ENCODE results near the gene ACVR1. TPM values are rescaled to one million over a fixed set of nuclear protein-coding genes. Genes with fewer than 3 reads are reported as not detected.
A peak's percentile ranks its signal among the peaks of the same experiment; 100 is the strongest.
"Not testable (repeated sequence)": the region's sequence is repeated elsewhere in the genome, so short reads cannot be mapped to it uniquely, and the experiment has no call there.

ACVR1 gene
- total RNA-seq, 1 experiment from 2014 or later: 20.2 TPM

DNA sequence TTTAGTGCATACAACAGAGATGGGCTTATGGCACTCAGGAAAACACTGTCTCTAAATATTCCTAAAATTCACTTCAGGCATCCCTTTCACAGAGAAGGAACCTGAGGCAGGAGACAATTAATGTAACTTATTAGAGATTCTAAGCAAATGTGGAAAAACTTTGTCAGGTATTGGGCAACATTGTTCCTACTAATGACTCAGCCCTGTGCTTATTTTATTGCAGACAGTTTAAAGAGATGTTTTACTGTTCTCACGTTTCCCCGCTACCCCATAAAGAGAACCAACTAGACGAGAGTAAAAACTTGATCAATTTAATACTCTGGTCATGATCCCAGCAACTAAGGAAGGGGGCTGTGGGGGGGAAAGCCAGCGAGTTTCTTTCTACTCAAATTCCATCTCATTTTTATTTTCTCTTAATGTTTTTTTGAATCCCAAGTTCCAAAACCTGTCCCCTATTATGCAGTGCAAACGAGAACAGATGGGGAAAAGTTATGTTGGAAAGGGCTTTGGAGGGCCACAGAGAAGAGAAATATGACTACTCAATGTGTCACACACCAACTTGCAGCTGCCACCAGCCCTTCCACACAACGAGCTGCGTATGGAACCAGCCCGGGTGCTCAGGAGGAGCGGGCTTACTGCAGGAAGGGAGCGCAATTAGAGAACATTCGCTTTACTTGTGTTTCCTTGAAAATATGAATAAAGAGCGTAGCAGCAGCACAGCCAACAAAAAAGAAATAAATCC lies 18.7 kb upstream of the ACVR1 start:
- DNase-seq (ENCODE audit: low spot score): peak; percentile 34

DNA sequence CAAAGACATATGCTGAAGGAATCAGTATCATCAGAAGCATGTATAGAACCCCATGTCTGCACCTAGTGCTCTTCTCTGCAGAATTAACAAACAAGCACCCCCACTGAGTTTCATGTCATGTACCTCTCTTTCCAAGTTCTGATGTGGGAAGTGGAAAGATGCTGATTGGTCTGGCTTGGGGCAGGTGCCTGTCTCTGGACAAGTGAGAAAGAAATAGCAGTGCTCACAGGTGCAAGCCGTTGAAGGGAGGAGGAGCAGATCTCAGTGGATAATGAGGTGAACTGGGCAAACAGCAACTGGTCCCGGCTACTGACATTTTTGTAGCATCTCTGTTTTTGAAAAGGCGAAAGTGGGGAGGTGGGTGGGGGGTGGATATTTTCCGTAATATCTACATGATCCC lies 17.5 kb upstream of the ACVR1 start:
- DNase-seq (ENCODE audit: low spot score): no peak

DNA sequence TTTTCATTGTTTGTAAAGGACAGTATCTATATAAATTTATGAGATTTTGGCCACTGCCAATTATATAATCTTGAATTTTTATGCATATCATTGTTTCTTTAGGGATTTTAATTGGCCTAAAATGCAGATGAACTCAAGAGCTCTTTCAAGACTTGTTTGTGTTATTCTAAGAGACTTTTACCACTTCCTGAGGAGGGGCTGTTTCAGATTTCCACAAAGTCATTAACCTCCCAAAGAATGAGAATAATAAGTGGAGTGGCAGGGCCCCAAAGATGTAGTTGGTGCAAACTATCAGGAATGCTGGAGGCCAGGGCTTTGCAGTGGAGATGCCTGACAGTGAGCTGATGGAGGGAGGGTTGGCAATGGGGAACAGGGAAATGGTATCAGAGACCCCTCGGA lies 15.5 kb upstream of the ACVR1 start:
- no peak for DNase-seq (ENCODE audit: low spot score)

DNA sequence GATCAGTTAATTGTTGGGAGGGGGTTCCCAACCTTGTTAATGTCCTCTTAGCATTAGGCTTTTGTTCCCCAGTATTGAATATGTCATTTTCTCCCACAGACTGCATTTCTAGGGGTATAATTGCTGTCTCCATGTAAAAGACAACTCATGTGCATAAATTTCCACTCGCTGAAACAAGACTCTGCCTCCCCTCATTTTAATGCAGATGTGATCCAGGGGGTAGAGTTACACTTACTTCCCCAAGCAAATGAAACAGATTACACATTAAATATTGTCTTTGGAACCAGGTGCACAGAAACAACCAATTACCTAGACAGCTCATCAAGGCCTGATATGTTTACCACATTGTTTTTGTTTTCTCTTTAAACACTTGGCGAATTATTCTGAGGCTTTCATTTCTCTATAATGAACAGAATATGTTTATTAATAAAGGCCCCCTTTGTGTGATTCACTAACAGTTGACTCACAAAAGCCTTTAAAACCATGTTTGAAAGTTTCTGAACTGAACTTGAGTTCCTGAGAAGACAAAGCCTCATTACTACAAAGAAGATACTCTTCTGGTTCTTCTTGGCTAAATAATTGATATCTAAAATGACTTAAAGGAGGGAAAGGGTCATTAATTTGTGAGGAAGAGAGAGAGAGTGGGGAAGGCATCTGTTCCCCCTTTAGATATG lies 15.0 kb upstream of the ACVR1 start:
- DNase-seq (ENCODE audit: low spot score): no peak

DNA sequence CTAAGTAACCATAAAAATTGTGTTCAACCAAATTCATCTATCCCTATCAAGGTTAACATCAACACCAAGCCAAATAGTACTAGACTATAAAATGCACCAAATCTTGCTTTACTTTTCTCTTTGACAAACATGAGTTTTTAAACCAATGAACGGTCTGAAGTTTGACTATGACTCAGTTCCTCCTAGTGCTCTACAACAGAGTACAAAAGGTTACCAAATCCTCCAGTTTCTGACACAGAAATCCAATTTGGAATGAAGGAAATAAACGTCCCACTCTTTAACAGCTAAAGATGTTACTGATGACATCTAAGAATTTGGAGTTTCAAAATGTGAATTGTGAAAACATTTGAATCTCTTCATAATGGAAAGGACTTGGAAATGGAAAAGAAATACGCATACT lies 11.8 kb upstream of the ACVR1 start:
- no peak for DNase-seq (ENCODE audit: low spot score)

DNA sequence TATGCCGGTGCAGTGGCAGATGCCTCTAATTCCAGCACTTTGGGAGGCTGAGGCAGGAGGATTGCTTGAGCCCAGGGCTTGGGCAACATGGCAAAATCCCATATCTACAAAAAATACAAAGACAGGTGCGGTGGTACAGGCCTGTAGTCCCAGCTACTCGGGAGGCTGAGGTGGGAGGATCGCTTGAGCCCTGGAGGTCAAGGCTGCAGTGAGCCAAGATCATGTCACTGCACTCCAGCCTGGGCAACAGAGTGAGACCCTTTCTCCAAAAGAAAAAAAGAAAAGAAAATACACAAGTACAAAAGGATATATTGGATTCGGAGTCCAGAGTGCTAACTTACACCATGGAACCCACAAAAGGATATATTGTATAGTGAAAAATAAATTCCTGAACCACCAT lies 8.4 kb upstream of the ACVR1 start:
- not testable (repeated sequence) for DNase-seq (ENCODE audit: low spot score)

DNA sequence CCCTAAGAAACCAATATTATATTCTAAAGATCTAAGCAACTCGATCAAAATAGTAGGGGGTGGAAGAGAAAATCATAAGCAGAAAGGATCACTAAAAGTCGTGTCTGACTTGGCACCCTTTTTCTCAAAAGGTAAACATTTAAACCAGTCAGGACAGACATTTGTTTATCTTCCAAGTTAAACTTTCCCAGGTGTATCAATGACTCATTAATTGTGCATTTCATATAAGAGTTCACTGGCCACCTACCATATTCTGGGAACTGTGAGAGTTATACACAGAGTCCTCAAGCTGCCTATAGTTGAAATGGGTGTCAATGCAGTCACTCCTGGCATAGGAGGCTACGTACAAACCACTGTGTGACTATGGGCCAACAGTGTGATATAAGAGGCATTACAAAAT lies 4.8 kb upstream of the ACVR1 start:
- no peak for DNase-seq (ENCODE audit: low spot score)

DNA sequence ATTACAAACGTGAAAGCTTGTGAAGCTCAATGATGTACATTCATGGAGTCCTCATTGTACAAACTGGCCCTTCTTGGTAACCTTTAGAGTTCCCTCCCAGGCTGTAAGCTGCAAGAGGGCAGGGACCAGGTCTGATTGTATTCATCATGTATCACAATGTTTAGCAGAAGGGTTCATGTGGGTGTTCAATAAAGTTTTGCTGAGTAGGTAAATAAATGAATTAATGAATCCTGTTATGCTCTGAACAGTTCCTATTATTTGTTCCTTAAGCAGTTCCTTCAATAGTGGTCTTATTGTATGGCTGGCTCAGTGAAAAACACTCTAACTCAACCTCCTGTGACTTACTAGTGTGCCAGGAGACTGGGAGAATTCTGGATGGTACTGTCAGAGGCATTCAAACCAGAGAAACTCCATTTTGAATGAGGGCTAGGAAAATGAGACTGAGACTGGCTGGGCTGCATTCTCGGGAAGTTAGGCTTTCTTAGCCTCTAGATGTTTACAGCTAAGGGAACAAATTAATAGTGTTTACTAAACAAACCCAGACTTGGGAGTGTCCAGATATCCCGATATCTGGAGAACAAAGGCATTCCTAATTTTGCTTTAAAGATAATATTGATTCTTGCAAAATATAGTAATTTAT lies 1.8 kb upstream of the ACVR1 start:
- no peak for DNase-seq (ENCODE audit: low spot score)

DNA sequence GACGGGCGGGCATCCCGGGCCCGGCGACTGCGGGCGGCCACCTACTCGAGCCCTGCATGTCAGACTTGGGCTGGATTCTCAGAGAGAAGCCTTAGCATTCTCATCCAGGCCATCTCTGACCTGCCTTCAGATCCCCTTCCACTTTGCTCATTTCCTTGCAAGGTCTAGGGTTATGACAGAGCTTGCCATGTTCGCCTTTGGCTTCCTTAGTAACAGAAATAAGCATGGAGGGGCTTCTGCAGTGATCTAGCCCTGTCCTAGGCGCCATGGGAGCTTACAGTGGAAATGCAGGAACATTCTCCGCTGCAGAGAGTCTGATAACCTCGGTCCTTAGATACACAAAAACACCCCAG lies 632 bp upstream of the ACVR1 start:
- DNase-seq (ENCODE audit: low spot score): no peak

DNA sequence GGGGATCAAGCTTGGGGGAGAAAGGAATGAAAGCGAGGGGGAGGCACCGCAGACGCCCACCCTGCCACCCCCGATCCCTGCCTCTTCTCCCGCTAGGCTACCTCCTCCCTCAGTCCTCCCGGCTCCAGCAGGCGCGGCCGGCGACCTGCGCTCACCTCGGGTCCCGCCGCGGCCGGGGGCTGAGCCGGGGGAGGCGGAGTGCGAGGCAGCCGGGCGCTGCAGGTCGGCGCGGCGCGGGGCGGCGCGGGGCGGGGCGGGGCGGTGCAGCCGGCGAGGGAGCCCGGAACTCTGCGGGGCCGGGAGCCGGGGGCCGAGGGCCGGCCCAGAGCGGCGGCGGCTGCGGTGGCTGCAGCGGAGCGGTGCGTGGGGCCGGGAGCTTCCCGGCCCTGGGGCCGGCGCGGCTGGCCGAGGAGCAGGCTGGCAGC lies 477 bp downstream of the ACVR1 start:
- DNase-seq (ENCODE audit: low spot score): no peak

DNA sequence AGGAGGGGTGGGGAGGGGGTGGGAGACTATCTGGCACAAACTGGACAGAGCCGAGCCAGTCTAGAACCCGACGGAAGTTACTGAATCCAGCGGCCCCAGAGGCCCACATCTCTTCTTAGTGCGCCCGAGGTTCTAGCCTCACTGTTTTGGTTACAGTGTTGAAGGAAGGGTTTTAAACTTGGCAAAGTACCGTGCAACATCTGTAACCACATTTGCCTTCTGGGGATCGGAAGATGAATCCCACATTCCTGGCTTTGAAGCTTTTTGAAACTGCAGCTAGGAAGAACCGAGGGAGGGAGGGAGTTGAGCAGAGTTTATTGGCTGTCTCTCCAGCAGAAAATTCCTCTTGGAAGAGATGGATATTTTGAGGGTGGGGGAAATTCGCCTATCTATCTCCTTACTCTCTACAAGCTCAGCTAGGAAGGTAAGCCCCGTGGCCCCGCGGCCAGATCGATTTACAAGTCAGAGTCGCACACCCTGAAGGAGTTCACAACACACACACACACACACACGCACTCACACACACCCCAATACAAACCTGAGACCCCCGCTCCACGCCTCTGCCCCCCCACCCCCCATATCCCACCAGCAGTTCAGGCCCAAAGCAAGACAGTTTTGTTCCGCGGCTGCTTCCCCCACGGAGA lies 1.0 kb downstream of the ACVR1 start:
- DNase-seq (ENCODE audit: low spot score): peak; percentile 82

DNA sequence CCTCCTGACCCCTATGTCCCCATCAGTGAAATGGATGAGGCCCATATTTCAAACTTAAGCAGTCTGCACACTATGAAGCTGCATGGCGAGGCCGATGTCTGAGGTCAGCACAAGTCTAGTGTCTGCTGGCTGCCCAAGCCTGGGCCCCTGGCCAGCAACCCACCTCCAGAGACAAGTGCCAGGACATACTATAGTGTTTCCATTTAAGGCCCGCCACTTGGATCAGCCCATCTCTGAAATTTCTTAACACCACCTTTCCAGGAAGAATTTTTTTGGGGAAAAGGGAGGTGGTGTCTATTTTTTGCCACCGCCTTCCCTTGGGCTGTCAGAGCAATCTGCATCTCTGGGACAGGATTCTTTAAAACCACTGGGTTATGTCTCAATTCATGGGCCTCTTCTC lies 1.8 kb downstream of the ACVR1 start:
- DNase-seq (ENCODE audit: low spot score): no peak

DNA sequence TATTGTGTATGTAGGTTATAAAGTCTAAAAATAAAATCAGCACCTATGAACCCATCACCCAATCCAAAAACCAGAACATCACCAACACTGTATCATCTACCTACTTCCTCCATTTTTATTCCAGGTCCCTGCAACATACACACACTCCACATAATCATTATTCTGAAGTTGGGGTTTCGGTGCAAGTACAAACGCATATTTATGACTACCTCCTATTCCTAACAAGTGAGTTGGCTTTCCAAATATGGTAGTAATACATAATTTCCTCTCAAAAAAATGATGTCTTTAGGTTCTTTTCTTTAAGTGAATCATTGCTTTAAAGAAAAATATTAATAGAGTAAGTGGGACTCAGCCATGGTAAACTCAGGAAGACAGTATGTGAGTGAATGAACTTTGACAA lies 3.3 kb downstream of the ACVR1 start:
- DNase-seq (ENCODE audit: low spot score): no peak

DNA sequence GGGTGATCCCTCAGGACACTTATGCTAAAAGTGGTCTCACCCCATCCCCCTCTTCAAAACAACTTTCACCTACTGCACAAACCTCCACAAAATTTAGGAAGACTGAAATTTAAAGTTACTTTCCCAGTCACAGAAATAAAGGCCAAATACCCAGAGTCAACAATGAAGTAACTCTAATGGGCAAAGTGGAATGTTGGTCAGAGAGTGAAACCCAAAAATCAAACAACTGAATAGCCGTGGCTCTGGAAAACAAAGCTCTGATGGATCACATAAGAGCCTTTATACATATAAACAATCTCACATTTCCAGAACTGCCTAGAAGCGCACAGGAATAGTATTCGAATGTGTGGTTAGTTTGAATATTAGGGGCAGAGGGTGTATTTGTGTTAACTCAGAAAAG lies 4.7 kb downstream of the ACVR1 start:
- peak; percentile 41 for DNase-seq (ENCODE audit: low spot score)

DNA sequence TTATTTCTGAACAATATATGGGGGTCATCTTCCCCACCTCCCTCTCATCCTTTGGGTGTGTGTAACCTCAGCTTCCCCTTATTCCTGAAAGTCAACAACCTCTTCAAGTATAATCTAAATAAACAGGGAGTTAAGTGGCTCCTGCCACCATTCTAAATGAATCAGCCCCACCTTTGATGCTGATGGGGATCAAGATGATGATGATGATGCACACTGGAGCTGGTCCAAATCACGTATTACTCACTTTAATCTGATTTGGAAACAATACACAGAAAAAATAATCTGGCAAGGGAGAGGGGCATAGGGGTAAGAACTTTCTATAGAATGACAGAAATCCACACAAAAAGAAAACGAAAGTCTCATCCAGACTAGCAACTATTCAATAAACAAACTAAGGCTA lies 7.1 kb downstream of the ACVR1 start:
- DNase-seq (ENCODE audit: low spot score): no peak

DNA sequence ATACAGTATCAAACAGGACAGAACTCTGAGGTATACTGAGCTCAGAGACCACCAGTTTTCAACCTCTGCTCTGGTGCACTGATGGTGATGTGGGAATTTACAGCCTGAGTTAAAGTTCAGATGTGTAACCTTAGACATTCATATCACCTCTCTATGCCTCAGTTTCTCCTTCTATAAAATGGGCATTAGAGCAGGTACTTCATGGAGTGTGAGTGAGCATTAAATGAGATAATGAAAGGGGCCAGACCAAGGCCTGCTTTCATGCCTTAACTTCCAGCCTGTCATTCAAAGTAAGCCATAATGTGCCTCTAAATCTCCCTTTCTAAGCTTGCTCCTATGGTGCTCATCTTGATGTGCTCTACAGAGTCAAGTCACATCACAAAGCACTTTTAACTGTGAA lies 8.4 kb downstream of the ACVR1 start:
- DNase-seq (ENCODE audit: low spot score): no peak

DNA sequence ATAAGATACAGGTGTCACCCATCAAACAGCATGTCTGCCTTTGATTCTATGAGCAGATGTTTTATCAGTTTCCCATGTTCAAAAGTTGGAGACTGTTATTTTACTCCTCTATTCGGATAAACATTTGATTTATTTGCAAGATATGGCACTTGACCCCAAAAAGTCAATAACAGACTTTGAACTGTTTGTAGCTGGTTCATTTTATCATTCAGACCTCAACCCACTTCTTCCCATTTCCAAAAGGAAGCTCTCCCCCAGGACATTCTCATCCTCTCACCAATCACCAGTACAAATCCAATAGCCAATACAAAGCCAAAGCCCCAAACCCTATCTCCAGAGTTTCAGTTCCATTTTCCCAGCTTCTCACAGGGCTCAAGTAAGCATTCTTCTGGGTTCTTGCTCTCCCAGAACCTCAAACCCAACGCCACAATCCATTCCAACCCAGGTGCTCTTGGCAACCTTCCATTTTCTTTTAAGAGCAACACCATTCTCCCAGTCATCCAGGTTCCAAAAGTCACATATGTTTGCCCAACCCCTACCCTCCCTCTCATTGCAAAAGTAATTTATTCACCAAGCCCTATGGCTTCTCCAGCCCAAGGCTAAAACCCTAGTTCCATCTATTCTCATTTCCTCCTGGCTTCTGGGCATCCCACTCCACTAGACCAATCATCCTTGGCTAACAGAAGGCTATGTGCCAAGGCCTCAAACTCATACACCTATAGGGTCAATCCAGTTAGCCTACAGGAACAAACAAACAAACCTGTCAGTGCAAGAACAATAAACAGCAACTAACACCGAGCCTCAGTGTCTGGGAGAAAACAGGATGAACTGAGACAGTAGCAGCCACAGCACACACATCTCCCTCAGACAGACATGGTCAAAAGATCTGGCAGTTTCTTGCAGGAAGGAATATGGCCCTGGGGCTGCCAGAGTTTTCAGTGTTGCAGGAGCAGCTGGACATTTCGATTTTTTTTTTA lies 9.2 kb downstream of the ACVR1 start:
- no peak for DNase-seq (ENCODE audit: low spot score)

DNA sequence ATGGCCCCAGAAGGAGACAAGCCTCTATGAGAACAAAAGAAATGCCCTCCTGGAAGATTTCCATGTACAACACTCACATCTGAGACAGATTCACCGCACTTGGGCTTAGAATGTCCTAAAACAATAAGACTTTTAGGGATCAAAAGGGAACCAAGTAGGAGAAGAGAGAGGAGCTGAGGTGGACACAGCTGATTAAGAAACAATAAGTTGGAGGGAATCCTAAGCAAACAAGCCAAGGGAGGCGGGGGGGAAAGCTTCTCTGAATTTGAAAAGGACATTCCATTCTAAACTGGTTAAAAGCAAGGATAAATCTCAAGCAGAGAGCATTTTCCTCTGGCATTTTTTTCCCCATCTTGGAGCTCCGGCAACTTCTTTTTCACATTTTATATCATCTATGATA lies 9.9 kb downstream of the ACVR1 start:
- no peak for DNase-seq (ENCODE audit: low spot score)

DNA sequence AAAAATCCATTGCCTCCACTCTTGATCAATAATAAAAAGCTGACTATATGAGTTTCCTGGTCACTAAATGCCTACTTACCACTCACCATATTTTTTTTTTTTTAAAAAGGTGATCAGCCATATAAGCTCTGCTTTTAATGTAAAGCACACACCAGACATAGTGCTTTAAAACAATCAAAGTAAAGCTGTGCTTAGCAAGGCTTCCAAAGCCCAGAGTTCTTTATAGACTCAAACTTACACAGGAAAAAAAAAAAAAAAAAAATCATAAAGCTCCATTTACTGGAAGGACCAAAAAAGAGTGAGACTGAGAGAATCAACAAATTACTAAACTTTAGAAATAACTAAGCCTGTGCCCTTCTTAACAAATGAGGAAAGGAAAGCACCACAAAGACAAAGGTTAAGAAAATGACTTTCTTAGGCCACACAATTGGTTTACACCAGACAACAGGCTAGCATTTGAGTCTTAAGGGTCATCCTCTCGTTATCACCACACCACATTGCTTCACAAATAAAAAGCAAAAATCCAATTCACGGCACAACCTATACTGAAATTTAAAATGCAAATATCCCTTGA lies 11.2 kb downstream of the ACVR1 start:
- DNase-seq (ENCODE audit: low spot score): no peak

DNA sequence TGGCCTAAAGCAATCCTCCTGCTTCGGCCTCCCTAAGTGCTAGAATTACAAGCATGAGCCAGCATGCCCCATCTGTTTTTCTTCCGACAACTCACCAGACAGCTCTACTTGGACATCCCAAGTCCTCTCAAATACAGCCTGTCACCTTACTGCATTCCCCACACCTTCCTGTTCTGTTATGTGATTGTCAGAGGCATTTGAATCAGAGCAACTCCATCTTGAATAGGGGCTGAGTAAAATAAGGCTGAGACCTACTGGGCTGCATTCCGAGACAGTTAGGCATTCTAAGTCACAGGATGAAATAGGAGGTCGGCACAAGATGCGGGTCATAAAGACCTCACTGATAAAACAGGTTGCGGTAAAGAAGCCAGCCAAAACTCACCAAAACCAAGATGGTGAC lies 17.3 kb downstream of the ACVR1 start:
- no peak for DNase-seq (ENCODE audit: low spot score)

DNA sequence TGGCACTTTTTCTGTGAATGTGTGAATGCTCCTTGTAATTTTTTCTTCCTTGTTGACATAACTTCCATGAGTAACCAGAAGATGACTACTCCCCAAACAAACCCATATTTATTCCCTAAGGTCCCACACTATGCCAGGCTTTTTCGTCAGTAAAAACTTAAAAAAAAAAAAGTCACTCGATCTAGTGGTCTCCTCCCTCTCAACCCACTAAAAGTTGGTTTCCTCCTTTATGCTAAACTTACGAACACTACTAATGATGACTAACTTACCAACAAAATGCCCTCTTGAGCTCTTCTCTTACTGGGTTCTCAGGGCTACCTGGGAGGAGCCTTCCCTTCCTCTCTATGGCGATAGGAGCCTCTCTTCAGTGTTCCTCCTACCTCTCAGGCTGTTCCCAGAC lies 18.2 kb downstream of the ACVR1 start:
- DNase-seq (ENCODE audit: low spot score): no peak

All from H4 (cell line).